Liver (tissue), 9 donors: ENCODE data around the gene NSD1. TPM values are rescaled to one million over a fixed set of nuclear protein-coding genes. Genes with fewer than 3 reads are reported as not detected.

ENCODE experiments used
- DNase-seq: peaks from one replicate; pipeline ENCODE4 v3.0.0-alpha.2; 2017; ENCODE audit warnings: low spot score
- H3K27ac ChIP-seq, 2 donors: one replicate each; pipeline ENCODE4 v1.7.0; 2013; ENCODE audit warnings: inconsistent platforms in 2 of 2, low read length in 2 of 2, control low read depth in 1 of 2, low read depth in 1 of 2, mild to moderate bottlenecking in 1 of 2
- H3K27me3 ChIP-seq, 4 donors: one replicate each; pipeline versions ENCODE4 v1.6.1 to v1.7.0; 2013; ENCODE audit warnings: low read length in 3 of 4, inconsistent platforms in 1 of 4, mild to moderate bottlenecking in 1 of 4, moderate library complexity in 1 of 4; ENCODE audit not compliant: control insufficient read depth in 4 of 4, insufficient read depth in 4 of 4
- H3K36me3 ChIP-seq, 4 donors: one replicate each; pipeline versions ENCODE4 v1.6.1 to v1.7.0; 2013; ENCODE audit warnings: low read length in 3 of 4, mild to moderate bottlenecking in 3 of 4, low read depth in 1 of 4, moderate library complexity in 1 of 4; ENCODE audit not compliant: control insufficient read depth in 4 of 4, insufficient read depth in 3 of 4
- H3K4me1 ChIP-seq, 4 donors: one replicate each; pipeline versions ENCODE4 v1.6.1 to v1.7.0; 2013; ENCODE audit warnings: low read length in 3 of 4, mild to moderate bottlenecking in 3 of 4, moderate library complexity in 1 of 4; ENCODE audit not compliant: control insufficient read depth in 4 of 4, insufficient read depth in 4 of 4
- H3K4me3 ChIP-seq, 3 donors: one replicate each; pipeline versions ENCODE4 v1.6.1 to v1.7.0; 2013; ENCODE audit warnings: low read length in 3 of 3, control low read depth in 1 of 3, low read depth in 1 of 3, mild to moderate bottlenecking in 1 of 3
- H3K9ac ChIP-seq, 2 donors: one replicate each; pipeline ENCODE4 v1.7.0; 2013; ENCODE audit warnings: low read length in 2 of 2, mild to moderate bottlenecking in 2 of 2, moderate library complexity in 2 of 2, control low read depth in 1 of 2, low read depth in 1 of 2
- H3K9me3 ChIP-seq, 4 donors: one replicate each; pipeline versions ENCODE4 v1.6.1 to v1.7.0; 2013; ENCODE audit warnings: low read length in 3 of 4; ENCODE audit not compliant: control insufficient read depth in 4 of 4
- HNF4A ChIP-seq, 2 donors: conservative IDR thresholded peaks; 2 replicates each; pipeline ENCODE4 v1.6.1; 2016; ENCODE audit warnings: antibody characterized with exemption in 2 of 2, mild to moderate bottlenecking in 2 of 2
- WGBS: extraction: QIAGEN DNeasy Blood & Tissue Kit; methylation state at CpG from one replicate; pipeline ENCODE4 v1.1.7; 2013; 5-methylcytosine and 5-hydroxymethylcytosine counted together
- polyA plus RNA-seq, 2 donors: library from polyadenylated mRNA; stranded (reverse) in 1 of 2; unstranded in 1 of 2; fragments of 200-250 nt in 1 of 2; fragments of >200 nt in 1 of 2; fragmentation: Nextera tagmentation in 1 of 2; extraction: Ambion mirVana in 1 of 2; gene quantifications; one replicate each; pipeline versions ENCODE4 v1.2.1 to v1.2.3, GENCODE V29; 2013 to 2015
- total RNA-seq, 2 donors: library from RNA; depleted of rRNA; stranded (reverse); fragments of >200 nt; gene quantifications; one replicate each; pipeline ENCODE4 v1.2.3, GENCODE V29; 2014
- TF ChIP-seq, protein P1 (sequence below): IDR thresholded peaks from 2 replicates; pipeline ENCODE4 v1.6.1; 2016; ENCODE audit warnings: antibody characterized with exemption, mild to moderate bottlenecking
- donor health status: healthy.
- donor health status: healthy.
- donor health status: healthy.
- donor health status: healthy.
- donor health status: healthy.

The NSD1 gene
- total and polyA plus RNA-seq, 4 donors, result 5.3 to 34.1 (median 19.3) TPM

DNA sequence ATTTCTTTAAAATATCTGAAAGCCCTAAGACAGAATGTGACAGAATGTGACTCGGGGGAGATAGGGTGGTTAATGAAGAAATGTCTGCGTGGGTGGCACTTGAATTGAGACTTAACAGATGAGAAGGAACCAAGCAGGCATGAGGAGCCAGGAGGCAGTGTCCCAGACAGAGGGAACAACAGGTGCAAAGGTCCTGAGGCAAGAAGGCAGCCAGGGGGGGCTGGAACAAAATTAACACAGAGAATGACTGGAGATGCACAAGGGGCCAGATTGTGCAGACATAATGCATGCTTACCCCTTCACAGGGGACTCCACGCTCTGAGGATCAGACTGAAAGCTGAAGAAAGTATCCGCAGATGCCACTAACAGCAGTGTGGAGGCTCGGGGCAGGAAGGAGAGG, 216.2 kb downstream of the NSD1 start:
- Histone ChIP-seq H3K4me1 (peaks cover 15 to 62% (median 52%) of the 10 kb centered on the region in 4 donors), H3K27ac (peak overlapping the region in 1 of 2 donors; percentile 3), H3K4me3 (peak overlapping the region in 2 of 3 donors; percentile 75 to 99), H3K36me3 (peaks cover 0 to 9% (median 1%) of the 10 kb centered on the region in 4 donors), H3K9ac (no peak overlapping the region), H3K27me3 (no peaks in the 10 kb centered on the region), H3K9me3 (no peaks in the 10 kb centered on the region)
- WGBS, result 83% methylated on average over 5 of the region's 5 CpGs
- no peak for DNase-seq
- TF ChIP-seq, protein P1, sequence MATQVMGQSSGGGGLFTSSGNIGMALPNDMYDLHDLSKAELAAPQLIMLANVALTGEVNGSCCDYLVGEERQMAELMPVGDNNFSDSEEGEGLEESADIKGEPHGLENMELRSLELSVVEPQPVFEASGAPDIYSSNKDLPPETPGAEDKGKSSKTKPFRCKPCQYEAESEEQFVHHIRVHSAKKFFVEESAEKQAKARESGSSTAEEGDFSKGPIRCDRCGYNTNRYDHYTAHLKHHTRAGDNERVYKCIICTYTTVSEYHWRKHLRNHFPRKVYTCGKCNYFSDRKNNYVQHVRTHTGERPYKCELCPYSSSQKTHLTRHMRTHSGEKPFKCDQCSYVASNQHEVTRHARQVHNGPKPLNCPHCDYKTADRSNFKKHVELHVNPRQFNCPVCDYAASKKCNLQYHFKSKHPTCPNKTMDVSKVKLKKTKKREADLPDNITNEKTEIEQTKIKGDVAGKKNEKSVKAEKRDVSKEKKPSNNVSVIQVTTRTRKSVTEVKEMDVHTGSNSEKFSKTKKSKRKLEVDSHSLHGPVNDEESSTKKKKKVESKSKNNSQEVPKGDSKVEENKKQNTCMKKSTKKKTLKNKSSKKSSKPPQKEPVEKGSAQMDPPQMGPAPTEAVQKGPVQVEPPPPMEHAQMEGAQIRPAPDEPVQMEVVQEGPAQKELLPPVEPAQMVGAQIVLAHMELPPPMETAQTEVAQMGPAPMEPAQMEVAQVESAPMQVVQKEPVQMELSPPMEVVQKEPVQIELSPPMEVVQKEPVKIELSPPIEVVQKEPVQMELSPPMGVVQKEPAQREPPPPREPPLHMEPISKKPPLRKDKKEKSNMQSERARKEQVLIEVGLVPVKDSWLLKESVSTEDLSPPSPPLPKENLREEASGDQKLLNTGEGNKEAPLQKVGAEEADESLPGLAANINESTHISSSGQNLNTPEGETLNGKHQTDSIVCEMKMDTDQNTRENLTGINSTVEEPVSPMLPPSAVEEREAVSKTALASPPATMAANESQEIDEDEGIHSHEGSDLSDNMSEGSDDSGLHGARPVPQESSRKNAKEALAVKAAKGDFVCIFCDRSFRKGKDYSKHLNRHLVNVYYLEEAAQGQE, result no peak
- peak in 1 of 2 donors; percentile 2 for TF ChIP-seq HNF4A (conservative IDR thresholded peaks at IDR 0.05)

Other genes with a start within 250 kb of the NSD1 start
- 10 to 100 TPM; 16.7 to 25.5 TPM for gene HK3, start 234.4 kb upstream of the NSD1 start, total RNA-seq
- gene HK3, start 234.4 kb upstream of the NSD1 start, polyA plus RNA-seq, result 1 to 10 TPM; 4.3 to 9.9 TPM
- 10 to 100 TPM; 16.3 to 26.0 TPM for gene UIMC1, start 127.0 kb upstream of the NSD1 start, total RNA-seq
- 1 to 10 TPM; 5.9 to 7.1 TPM for gene UIMC1, start 127.0 kb upstream of the NSD1 start, polyA plus RNA-seq
- gene ZNF346, start 111.1 kb upstream of the NSD1 start, total RNA-seq, result 10 to 100 TPM in 1 of 2 donors, 1 to 10 TPM in 1; 8.8 to 11.0 TPM
- 1 to 10 TPM; 3.7 to 3.9 TPM for gene ZNF346, start 111.1 kb upstream of the NSD1 start, polyA plus RNA-seq
- 10 to 100 TPM; 64.4 to 72.6 TPM for gene FGFR4, start 46.9 kb upstream of the NSD1 start, total RNA-seq
- gene FGFR4, start 46.9 kb upstream of the NSD1 start, polyA plus RNA-seq, result 10 to 100 TPM; 42.3 to 48.1 TPM
- 10 to 100 TPM in 1 of 2 donors, 1 to 10 TPM in 1; 8.5 to 10.3 TPM for gene RAB24, start 169.9 kb downstream of the NSD1 start, total RNA-seq
- gene RAB24, start 169.9 kb downstream of the NSD1 start, polyA plus RNA-seq, result 10 to 100 TPM; 13.8 to 19.0 TPM
- 10 to 100 TPM; 47.9 to 58.4 TPM for gene PRELID1, start 170.0 kb downstream of the NSD1 start, total RNA-seq
- 100 to 1,000 TPM; 112 to 200 TPM for gene PRELID1, start 170.0 kb downstream of the NSD1 start, polyA plus RNA-seq
- gene MXD3, start 178.1 kb downstream of the NSD1 start, total RNA-seq, result 10 to 100 TPM in 1 of 2 donors, 1 to 10 TPM in 1; 6.0 to 36.8 TPM
- gene MXD3, start 178.1 kb downstream of the NSD1 start, polyA plus RNA-seq, result 1 to 10 TPM; 1.9 to 8.0 TPM
- gene LMAN2, start 217.9 kb downstream of the NSD1 start, total RNA-seq, result 100 to 1,000 TPM; 279 to 478 TPM
- gene LMAN2, start 217.9 kb downstream of the NSD1 start, polyA plus RNA-seq, result 100 to 1,000 TPM; 243 to 449 TPM
- 10 to 100 TPM; 10.2 to 53.8 TPM for gene RGS14, start 224.2 kb downstream of the NSD1 start, total RNA-seq
- gene RGS14, start 224.2 kb downstream of the NSD1 start, polyA plus RNA-seq, result 10 to 100 TPM; 30.7 to 35.8 TPM